Activated CD4-positive, alpha-beta T cell treated with anti-CD3 and anti-CD28 coated beads for 1 hour (primary cell): Measurements from ENCODE around the gene PALM.
A peak's percentile ranks its signal among the peaks of the same experiment; 100 is the strongest.
"Not testable (repeated sequence)": the region's sequence is repeated elsewhere in the genome, so short reads cannot be mapped to it uniquely, and the experiment has no call there.

Experiments
- DNase-seq: peaks from one replicate; pipeline ENCODE4 v3.0.0-alpha.2; 2020

The PALM gene, protein sequence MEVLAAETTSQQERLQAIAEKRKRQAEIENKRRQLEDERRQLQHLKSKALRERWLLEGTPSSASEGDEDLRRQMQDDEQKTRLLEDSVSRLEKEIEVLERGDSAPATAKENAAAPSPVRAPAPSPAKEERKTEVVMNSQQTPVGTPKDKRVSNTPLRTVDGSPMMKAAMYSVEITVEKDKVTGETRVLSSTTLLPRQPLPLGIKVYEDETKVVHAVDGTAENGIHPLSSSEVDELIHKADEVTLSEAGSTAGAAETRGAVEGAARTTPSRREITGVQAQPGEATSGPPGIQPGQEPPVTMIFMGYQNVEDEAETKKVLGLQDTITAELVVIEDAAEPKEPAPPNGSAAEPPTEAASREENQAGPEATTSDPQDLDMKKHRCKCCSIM

DNA sequence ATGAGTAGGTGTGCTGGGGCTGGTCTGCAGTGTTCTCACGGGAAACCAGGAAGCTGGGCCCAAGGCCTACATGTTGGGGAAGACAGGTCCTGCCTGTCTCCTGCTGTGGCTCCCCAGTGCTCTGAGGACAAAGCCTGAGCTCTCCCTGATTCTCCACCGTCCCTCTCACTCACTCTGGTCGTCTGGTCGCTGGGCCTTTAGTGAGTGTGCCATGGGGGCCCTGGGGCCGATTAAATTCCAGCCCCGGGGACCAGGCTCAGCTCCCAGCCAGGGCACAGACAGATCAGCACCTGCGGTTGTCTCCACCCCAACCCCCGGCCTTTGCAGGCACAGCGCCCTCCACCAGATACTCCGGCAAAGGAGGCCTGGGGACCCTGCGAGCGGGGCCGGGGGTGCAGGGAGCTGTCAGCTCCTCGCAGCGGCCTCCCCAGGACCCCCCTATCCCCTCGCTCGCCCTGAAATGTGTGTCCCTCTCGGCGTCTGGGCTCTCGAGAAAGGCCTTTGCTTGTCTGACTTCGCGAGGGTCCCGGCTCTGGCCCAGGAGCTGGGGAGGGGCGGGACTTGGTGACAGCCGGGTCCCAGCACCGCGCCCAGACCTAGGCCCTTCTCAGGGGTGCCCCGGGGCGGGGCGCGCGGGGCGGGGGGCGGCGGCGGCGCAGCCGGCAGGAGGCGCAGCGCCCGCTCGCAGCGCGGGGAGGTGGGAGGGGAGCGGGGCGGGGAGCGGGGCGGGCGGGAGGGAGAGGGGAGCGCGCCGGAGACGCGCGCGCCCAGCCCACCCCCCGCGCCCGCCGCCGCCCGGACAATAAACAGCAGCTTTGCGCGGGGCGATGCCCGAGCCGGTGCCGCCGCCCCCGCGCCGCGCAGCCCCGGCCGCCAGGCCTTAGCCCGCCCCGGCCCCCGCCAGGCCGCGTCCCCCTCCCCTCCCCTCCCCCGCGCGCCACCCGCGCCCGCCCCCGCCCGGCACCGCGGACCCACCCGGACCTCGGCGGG lies at the start of gene PALM:
Gene PALM, plus strand, starts transcription at position 782 of the 990 bp plus-strand sequence. CDS start 212 bp downstream, outside the sequence.
- DNase-seq: no peak

DNA sequence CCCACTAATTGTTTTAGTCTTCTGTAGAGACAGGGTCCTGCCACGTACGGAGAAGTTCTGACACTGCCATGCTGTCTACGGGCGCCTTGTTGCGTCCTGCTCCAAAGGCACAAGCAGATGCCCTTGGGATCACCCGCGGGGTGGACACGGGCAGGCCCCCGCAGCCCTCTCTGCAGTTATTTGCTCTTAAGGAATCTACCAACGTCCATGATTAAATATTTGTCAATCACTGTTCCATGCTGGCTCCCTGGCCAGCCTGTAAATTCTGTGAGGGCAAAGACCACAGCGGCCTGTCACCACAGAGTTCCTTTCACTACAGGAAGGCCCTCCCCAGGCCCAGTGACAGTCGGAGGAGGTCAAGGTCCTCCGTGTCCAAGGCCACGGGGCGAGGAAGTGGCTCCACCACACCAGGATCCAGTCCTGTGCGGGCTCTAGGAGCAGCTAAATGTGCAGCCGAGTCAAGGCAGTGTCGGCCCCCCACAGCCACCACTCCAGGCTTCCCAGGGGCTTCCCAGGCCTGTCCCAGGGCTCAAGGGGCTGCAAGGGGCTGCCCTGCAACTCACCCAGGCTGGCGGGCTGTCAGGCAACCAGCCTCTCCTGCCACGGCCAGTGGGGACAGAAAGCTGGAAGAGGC lies 47.8 kb upstream of the PALM start:
- DNase-seq: no peak

DNA sequence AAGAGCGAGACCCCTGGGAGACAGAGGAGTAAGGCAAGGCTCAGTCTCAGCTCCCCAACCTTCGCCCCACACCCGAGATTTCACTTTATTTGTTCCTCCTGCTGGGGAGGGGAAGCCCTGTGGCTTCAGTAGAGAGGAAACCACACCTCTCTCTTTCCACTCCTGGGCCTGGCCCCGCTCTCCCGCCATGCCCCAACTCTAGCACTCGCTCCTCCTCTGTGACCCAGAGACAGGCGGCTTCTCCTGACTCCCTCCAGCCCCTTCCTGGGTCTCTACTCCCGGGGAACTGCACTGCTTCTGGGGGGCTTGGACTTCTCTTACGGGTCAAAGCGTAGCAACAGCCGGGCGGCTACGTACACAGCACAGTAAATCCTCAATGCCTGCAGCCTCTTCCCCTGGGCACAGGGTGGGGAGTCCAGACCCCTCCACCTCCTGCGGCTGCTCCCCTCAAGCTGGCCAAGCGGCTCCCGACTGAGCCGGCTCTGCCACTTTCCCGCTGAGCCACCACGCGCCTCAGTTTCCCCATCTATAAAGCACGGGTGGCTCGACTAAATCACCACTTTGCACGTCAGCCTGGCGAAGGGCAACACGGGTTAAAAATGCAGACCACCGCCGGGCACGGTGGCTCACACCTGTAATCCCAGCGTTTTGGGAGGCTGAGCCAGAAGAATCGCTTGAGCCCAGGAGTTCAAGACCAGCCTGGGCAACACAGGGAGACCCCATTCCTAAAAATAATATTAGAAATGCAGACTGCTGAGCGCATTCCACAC lies 47.1 kb upstream of the PALM start:
- peak; percentile 53 for DNase-seq

GRCh38 chr19:662207-662961 lies 46.4 kb upstream of the PALM start:
- peak; percentile 53 for DNase-seq

GRCh38 chr19:662962-663681 lies 45.6 kb upstream of the PALM start, which contains the start of gene RNF126:
TSS of gene RNF126 (minus strand) at chr19:663214. CDS start at chr19:663121, 93 bp downstream.
- DNase-seq: peak; percentile 89

DNA sequence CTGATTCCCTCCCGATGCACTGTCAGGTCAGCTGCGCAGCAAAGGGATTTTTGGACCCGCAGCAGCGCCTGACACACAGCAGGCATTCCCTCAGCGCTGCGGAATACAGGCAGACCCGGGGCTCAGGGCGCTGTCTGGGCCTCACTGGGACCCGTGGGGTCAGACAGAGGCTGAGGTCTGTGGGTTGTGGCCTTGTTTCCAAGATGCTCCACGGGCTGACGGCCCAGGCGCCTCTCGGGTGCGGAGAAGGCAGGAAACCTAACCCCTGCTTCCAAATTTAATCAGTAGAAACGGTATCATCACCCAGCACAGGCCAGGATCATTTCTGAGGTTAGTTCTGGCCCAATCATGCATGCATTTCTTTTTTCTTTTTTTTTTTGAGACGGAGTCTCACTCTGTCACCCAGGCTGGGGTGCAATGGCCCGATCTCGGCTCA lies 45.0 kb upstream of the PALM start:
- DNase-seq: no peak

- peak; percentile 69 for DNase-seq
Measured at GRCh38 chr19:664913-665443, 43.8 kb upstream of the PALM start.

DNA sequence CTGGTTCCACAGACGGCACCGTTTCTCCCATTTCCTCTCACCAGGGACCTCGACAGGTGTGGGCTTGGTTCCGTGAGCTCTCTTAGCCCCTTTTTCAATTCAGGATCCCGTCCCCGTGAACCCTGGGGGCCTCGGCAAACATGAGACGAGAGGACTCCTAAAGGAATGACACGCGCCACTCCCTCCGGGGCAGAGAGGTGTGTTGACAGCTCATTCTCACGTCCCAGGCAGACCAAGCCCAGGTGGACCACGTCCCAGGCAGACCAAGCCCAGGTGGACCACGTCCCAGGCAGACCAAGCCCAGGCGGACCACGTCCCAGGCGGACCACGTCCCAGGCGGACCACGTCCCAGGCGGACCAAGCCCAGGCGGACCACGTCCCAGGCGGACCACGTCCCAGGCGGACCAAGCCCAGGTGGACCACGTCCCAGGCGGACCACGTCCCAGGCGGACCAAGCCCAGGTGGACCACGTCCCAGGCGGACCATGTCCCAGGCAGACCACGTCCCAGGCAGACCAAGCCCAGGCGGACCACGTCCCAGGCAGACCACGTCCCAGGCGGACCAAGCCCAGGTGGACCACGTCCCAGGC lies 41.7 kb upstream of the PALM start:
- DNase-seq: not testable (repeated sequence)

GRCh38 chr19:668675-669434 lies 39.9 kb upstream of the PALM start:
- DNase-seq: not testable (repeated sequence)

DNA sequence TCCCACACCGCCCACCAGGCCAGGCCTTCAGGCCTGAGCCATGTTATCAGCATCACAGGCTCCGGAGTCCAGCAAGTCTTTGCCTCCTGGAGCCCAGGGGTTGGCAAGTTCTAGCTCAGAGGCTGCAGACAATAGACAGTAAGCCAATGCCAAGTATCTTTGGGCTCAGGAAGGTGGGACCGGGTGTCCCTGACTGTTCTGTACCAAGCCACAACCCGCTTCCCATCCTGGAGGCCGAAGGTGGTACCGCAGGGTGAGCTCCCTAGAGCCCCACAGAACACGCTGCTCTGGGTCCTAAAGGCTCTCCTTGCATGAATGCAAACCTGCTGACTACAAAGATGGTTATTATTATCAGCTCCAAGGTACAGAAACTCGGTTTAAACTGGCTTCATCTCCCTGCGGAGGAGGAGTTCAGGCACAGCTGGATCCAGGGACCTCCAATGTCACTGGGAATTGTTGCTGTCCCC lies 38.1 kb upstream of the PALM start:
- DNase-seq: no peak

GRCh38 chr19:674282-675151 lies 34.2 kb upstream of the PALM start:
- no peak for DNase-seq

- no peak for DNase-seq
Measured at GRCh38 chr19:676007-676338, 32.8 kb upstream of the PALM start.

- no peak for DNase-seq
Measured at GRCh38 chr19:676339-677105, 32.2 kb upstream of the PALM start, which contains the start of gene FSTL3. TSS of gene FSTL3 (plus strand) at chr19:676392. CDS start at chr19:676424, 32 bp downstream.

DNA sequence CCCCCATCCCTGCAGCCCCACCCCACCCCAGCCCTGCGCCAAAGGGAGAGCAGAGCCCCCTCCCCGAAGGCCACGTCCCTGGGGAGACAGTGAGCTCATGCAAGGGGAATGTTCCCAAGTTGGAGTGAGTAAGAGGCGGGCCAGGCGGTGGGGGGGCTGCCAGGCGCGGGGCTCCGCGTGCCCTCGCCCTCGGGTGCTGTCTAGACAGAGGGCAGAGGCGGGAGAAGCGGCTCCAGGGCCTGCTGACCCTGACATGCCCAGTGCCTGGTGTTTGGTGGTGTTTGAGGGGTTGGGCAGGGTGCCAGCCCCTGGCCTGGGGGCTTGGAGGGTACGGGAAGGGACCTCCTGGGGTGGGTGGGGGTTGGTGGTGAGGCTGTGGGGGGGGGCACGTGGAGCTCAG lies 31.5 kb upstream of the PALM start:
- no peak for DNase-seq

GRCh38 chr19:677601-678436 lies 30.9 kb upstream of the PALM start:
- DNase-seq: no peak

- DNase-seq: no peak
Measured at GRCh38 chr19:678791-679388, 29.8 kb upstream of the PALM start.
